Activated CD4-positive, alpha-beta T cell treated with anti-CD3 and anti-CD28 coated beads, Interleukin-2, Interleukin-6, amounts not matched to agents 100 ng/mL and 50 ng/mL, durations not matched to agents 16 hours and 8 hours (primary cell): ENCODE results near the gene COL21A1.

Source experiments
- DNase-seq: peaks from one replicate; pipeline ENCODE4 v3.0.0-alpha.2; 2020

The COL21A1 gene

GRCh38 chr6:56173228-56173627 lies 74.2 kb downstream of the COL21A1 start:
- no peak for DNase-seq

GRCh38 chr6:56172144-56172543 lies 75.2 kb downstream of the COL21A1 start:
- no peak for DNase-seq

- no peak for DNase-seq
Observed at GRCh38 chr6:56169366-56169765, 78.0 kb downstream of the COL21A1 start.

- DNase-seq = no peak
Observed at GRCh38 chr6:56168596-56168995, 78.8 kb downstream of the COL21A1 start.

GRCh38 chr6:56162081-56162480 lies 85.3 kb downstream of the COL21A1 start:
- DNase-seq = no peak

GRCh38 chr6:56160489-56160888 lies 86.9 kb downstream of the COL21A1 start:
- DNase-seq = no peak

- DNase-seq = no peak
Observed at GRCh38 chr6:56158571-56158970, 88.8 kb downstream of the COL21A1 start.

- no peak for DNase-seq
Observed at GRCh38 chr6:56156643-56157042, 90.7 kb downstream of the COL21A1 start.

- DNase-seq = no peak
Observed at GRCh38 chr6:56155634-56156141, 91.7 kb downstream of the COL21A1 start.

GRCh38 chr6:56154076-56154475 lies 93.3 kb downstream of the COL21A1 start:
- no peak for DNase-seq

GRCh38 chr6:56152611-56153010 lies 94.8 kb downstream of the COL21A1 start:
- no peak for DNase-seq

- DNase-seq = no peak
Observed at GRCh38 chr6:56151609-56152224, 95.7 kb downstream of the COL21A1 start.

- no peak for DNase-seq
Observed at GRCh38 chr6:56148488-56149186, 98.7 kb downstream of the COL21A1 start.

GRCh38 chr6:56147766-56148165 lies 99.6 kb downstream of the COL21A1 start:
- DNase-seq = no peak

GRCh38 chr6:56146086-56146485 lies 101.3 kb downstream of the COL21A1 start:
- DNase-seq = no peak

GRCh38 chr6:56145616-56146015 lies 101.8 kb downstream of the COL21A1 start:
- no peak for DNase-seq

- DNase-seq = no peak
Observed at GRCh38 chr6:56144538-56145324, 102.6 kb downstream of the COL21A1 start.

GRCh38 chr6:56143796-56144195 lies 103.6 kb downstream of the COL21A1 start:
- DNase-seq = no peak

- no peak for DNase-seq
Observed at GRCh38 chr6:56140090-56140489, 107.3 kb downstream of the COL21A1 start.

- DNase-seq = no peak
Observed at GRCh38 chr6:56115715-56116114, 131.7 kb downstream of the COL21A1 start.

- no peak for DNase-seq
Observed at GRCh38 chr6:56109149-56109548, 138.2 kb downstream of the COL21A1 start.

GRCh38 chr6:56106231-56106630 lies 141.1 kb downstream of the COL21A1 start:
- no peak for DNase-seq

GRCh38 chr6:56104591-56104990 lies 142.8 kb downstream of the COL21A1 start:
- DNase-seq = no peak

- no peak for DNase-seq
Observed at GRCh38 chr6:56102216-56102615, 145.2 kb downstream of the COL21A1 start.
